GM12892 (cell line): ENCODE data around the gene ADA.
"Not testable (repeated sequence)": the region's sequence is repeated elsewhere in the genome, so short reads cannot be mapped to it uniquely, and the experiment has no call there.

ENCODE experiments used
- DNase-seq: peaks from one replicate; pipeline ENCODE4 v3.0.0; 2011; ENCODE audit not compliant: insufficient read length
- FAIRE-seq: peaks from 2 replicates; lab custom pipeline; 2011; peaks lifted over from hg19 to GRCh38; lab: Jason Lieb, UNC
- POLR2A ChIP-seq: IDR thresholded peaks from 2 replicates; pipeline ENCODE4 v1.6.1; 2011; ENCODE audit warnings: low read depth, low read length, control low read depth
- POLR2AphosphoS5 ChIP-seq: IDR thresholded peaks from 2 replicates; pipeline ENCODE4 v1.6.1; 2011; ENCODE audit warnings: low read depth, low read length, control low read depth
- TAF1 ChIP-seq: IDR thresholded peaks from 2 replicates; pipeline ENCODE4 v1.6.1; 2011; ENCODE audit warnings: low read depth, mild to moderate bottlenecking, control low read depth, low read length, borderline replicate concordance

ADA gene

GRCh38 chr20:44589537-44589936, 62.0 kb downstream of the ADA start:
- no peak for FAIRE-seq
- TF ChIP-seq POLR2AphosphoS5, result no peak
- no peak for TF ChIP-seq TAF1
- no peak for TF ChIP-seq POLR2A

GRCh38 chr20:44588321-44588720, 63.2 kb downstream of the ADA start:
- FAIRE-seq, result not testable (repeated sequence)

More at GRCh38 chr20:44589537-44589936, 62.0 kb downstream of the ADA start:
- no peak for DNase-seq

GRCh38 chr20:44587035-44587980, 64.2 kb downstream of the ADA start:
- FAIRE-seq (peak; percentile 83), DNase-seq (no peak)
- TF ChIP-seq TAF1 (no peak), POLR2A (no peak), POLR2AphosphoS5 (no peak)

More at GRCh38 chr20:44588321-44588720, 63.2 kb downstream of the ADA start:
- DNase-seq, result not testable (repeated sequence)

- peak; percentile 96 for FAIRE-seq
- peak; percentile 33 for DNase-seq
- TF ChIP-seq POLR2AphosphoS5 (peak; percentile 50; the same call in 1 of the 2 replicates), TAF1 (0 out of 2 replicates have a peak, but pooled peaks have one; percentile 49), POLR2A (0 out of 2 replicates have a peak, but pooled peaks have one; percentile 31)
Measured at GRCh38 chr20:44586289-44586911, 65.1 kb downstream of the ADA start.

GRCh38 chr20:44585057-44585963, 66.2 kb downstream of the ADA start:
- TF ChIP-seq TAF1, result no peak
- TF ChIP-seq POLR2AphosphoS5, result no peak
- TF ChIP-seq POLR2A, result no peak
- no peak for DNase-seq
- peak; percentile 93 for FAIRE-seq

- TF ChIP-seq TAF1, result no peak
- TF ChIP-seq POLR2A, result no peak
- no peak for TF ChIP-seq POLR2AphosphoS5
- DNase-seq (no peak), FAIRE-seq (no peak)
Measured at GRCh38 chr20:44584162-44584561, 67.3 kb downstream of the ADA start.

- no peak for DNase-seq
- no peak for TF ChIP-seq TAF1
- no peak for TF ChIP-seq POLR2AphosphoS5
- TF ChIP-seq POLR2A, result no peak
- FAIRE-seq, result no peak
Measured at GRCh38 chr20:44583157-44583556, 68.3 kb downstream of the ADA start.

GRCh38 chr20:44582311-44583025, 69.0 kb downstream of the ADA start, which contains the start of gene PKIG:
Gene PKIG, plus strand, starts transcription at chr20:44582579. Its CDS starts 31,978 bp downstream, at chr20:44614557.
- no peak for TF ChIP-seq POLR2AphosphoS5
- no peak for TF ChIP-seq TAF1
- TF ChIP-seq POLR2A, result 0 out of 2 replicates have a peak, but pooled peaks have one; percentile 22
- no peak for DNase-seq
- no peak for FAIRE-seq

GRCh38 chr20:44581515-44581914, 70.0 kb downstream of the ADA start:
- TF ChIP-seq POLR2A, result no peak
- no peak for DNase-seq
- FAIRE-seq, result no peak

GRCh38 chr20:44580581-44581268, 70.8 kb downstream of the ADA start:
- TF ChIP-seq TAF1 (no peak), POLR2AphosphoS5 (no peak), POLR2A (no peak)
- DNase-seq (no peak), FAIRE-seq (no peak)
